Stimulated activated memory B cell treated with anti-CD40 and anti-IgM and Interleukin-4, amounts not matched to agents 10 μg/mL and 1 μg/mL and 100 μg/mL, for 72 hours (primary cell): ENCODE measurements around the gene TPCN2.

Source experiments
- ATAC-seq: fragments of 150-1000 bp; cut with Tn5 transposase; 2 replicates; pipeline ENCODE4 v1.10.0; 2021
- H3K27ac Mint-ChIP-seq: one replicate; pipeline ENCODE4 v1.8.0; 2022; ENCODE audit warnings: mild to moderate bottlenecking, mixed read lengths
- H3K27me3 Mint-ChIP-seq: one replicate; pipeline ENCODE4 v1.8.0; 2022; ENCODE audit warnings: mixed read lengths
- H3K36me3 Mint-ChIP-seq: one replicate; pipeline ENCODE4 v1.8.0; 2022; ENCODE audit warnings: mixed read lengths
- H3K4me1 Mint-ChIP-seq: one replicate; pipeline ENCODE4 v1.8.0; 2022; ENCODE audit warnings: mixed read lengths
- H3K4me3 Mint-ChIP-seq: one replicate; pipeline ENCODE4 v1.8.0; 2022; ENCODE audit warnings: mild to moderate bottlenecking, moderate library complexity, mixed read lengths
- H3K9me3 Mint-ChIP-seq: one replicate; pipeline ENCODE4 v1.8.0; 2022; ENCODE audit warnings: mixed read lengths

TPCN2 gene

GRCh38 chr11:69151836-69152235 is 103.1 kb downstream of the TPCN2 start:
- Mint-ChIP-seq H3K9me3 (peaks cover 2% of the 10 kb centered on the region), H3K4me3 (no peak overlapping the region), H3K27me3 (no peaks in the 10 kb centered on the region), H3K4me1 (peaks cover 35% of the 10 kb centered on the region), H3K27ac (no peak overlapping the region), H3K36me3 (peaks cover 19% of the 10 kb centered on the region)
- ATAC-seq: no peak

DNA sequence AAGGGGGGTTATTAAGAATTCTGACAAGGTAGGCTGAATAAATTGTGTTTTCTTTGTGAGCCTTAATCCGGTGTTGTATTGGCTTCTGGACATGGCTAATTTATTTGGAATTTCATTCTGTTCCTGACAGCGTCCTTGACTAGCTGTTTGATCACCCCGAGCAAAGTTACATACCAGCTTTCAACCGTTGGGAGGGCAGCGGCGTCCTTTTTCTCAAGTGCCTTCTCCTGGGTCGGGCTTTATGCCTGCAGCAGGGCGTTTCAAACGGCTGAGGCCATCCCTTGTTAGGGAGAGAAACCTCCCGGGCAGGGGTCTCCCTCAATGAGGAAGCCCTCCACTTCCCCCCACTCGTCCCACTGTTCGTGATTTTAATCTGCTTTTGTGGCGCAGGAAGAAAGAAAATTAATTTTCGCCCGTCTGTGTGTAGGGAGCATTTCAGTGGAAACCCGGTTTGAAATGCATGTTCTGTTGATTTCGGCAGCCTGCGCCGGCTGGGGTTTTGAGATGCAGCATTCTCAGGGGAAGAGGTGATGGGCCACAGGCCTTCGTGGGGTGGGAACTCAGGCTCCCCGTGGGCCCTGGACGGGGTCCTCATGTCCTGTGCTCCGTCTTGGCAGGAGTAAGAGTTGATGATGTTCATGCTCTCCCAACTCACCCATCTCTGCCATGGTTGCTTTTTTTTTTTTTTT is 104.1 kb downstream of the TPCN2 start:
- H3K9me3 Mint-ChIP-seq: peaks cover 2% of the 10 kb centered on the region
- peak overlapping the region; percentile 63 for H3K27ac Mint-ChIP-seq
- H3K36me3 Mint-ChIP-seq: peaks cover 17% of the 10 kb centered on the region
- no peak overlapping the region for H3K4me3 Mint-ChIP-seq
- H3K4me1 Mint-ChIP-seq: peaks cover 41% of the 10 kb centered on the region
- no peak for ATAC-seq
- no peaks in the 10 kb centered on the region for H3K27me3 Mint-ChIP-seq

DNA sequence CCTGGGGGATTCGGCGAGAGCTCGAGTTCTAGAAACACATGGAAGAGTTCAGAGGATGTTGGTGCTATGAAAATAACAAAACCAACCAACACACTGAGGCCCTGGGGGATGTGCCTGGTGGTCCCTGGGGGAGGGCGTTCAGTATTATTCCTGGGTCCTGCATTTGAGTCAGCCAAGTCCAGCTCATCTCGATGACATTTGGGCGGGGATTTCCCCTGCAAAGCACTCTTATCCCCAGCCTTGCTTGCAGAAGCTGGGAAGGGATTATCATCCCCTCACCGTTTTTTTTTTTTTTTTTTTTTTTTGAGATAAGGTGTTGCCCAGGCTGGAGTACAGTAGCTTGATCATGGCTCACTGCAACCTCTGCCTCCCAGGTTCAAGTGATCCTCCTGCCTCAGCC is 104.9 kb downstream of the TPCN2 start:
- Mint-ChIP-seq H3K27ac (peak overlapping the region; percentile 63), H3K27me3 (no peaks in the 10 kb centered on the region), H3K9me3 (peaks cover 2% of the 10 kb centered on the region), H3K4me3 (peak overlapping the region; percentile 22), H3K4me1 (peaks cover 41% of the 10 kb centered on the region), H3K36me3 (peaks cover 14% of the 10 kb centered on the region)
- ATAC-seq: peak; percentile 37

DNA sequence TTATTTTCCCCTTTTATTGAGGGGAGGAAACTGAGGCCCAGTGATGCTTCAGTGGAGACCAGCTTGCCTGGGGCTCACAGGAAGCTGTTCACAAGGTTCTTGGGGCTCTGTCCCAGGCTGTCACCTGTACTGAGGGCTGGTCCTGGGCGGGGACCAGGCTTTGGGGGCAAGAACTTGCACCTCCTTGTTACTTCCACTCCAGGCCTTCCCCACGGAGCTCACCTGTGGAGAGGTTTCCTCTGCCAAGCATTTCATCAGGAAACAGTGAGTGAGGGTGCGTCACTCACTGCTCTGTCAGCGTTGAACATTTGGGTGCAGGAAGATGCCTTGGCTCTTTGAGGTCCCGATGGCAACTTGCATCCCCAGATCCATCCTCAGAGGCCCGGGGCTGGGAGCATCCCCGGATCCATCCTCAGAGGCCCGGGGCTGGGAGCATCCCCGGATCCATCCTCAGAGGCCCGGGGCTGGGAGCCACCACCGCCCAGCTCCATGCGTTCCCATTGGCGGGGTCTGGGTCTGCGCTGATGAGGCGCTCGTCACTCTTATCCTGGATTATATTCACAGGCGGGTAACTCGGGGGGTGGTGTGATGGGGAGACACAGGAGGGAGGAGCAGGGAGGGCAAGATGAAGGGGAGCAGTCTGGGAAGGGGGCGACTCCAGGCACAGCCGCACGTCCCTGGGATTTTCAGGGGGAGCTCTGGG is 105.6 kb downstream of the TPCN2 start:
- Mint-ChIP-seq H3K36me3 (peaks cover 15% of the 10 kb centered on the region), H3K4me3 (no peak overlapping the region), H3K27me3 (no peaks in the 10 kb centered on the region), H3K27ac (peak overlapping the region; percentile 63), H3K4me1 (peaks cover 41% of the 10 kb centered on the region), H3K9me3 (peaks cover 2% of the 10 kb centered on the region)
- no peak for ATAC-seq

- Mint-ChIP-seq H3K27me3 (no peaks in the 10 kb centered on the region), H3K4me1 (peaks cover 41% of the 10 kb centered on the region), H3K27ac (peak overlapping the region; percentile 82), H3K36me3 (peaks cover 20% of the 10 kb centered on the region), H3K9me3 (peaks cover 2% of the 10 kb centered on the region), H3K4me3 (no peak overlapping the region)
- no peak for ATAC-seq
Observed at GRCh38 chr11:69154938-69155301, 106.2 kb downstream of the TPCN2 start.

DNA sequence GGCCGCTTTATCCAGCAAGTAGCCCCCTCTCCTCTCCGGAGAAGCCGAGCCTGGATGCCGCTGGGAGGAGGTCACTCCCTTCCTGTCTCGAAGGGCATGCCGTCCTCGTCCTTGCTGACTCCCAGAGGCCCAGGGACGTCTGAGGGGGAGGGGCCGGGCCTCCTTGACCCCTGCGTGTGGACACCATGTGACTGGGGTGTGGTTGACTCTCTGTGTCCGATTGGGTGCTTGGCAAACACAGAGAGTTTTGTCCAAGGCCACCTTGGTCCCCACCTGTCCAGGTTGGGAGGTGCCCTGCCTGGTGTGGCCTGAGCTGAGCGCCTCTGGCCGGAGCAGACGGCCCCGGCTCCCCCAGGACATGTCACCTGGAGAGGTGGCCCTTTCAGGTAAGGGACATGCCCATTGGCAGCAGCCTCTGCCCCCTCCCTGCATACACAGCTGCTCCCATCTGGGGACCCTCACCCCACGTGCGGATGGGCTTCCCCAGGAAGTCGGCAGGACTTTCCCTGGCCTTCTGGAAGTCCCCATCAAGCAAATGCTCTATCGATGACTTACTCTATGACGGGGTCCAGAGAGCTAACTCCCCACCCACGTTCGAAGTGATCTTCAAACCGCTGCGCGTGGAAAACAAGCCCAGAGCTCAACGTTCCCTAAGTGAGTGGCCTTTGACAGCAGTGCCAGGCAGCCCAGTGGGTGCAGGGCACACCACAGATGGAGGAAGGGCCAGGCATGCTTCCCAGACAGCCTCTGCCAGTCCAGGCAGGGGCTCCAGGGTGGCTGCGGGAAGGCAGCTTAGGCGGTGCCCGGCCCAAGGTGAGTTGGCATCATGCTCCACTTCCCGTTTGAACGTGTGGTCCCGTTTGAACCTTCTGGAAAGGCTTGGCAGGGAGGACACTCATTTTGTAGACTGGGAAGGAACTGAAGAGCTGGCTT is 106.8 kb downstream of the TPCN2 start, which contains the start of gene SMIM38:
Gene SMIM38, plus strand, starts transcription at position 634 of the 933 bp plus-strand sequence. CDS start 1,912 bp downstream, outside the sequence.
- peak within 1 kb of the TSS; percentile 82 for H3K27ac Mint-ChIP-seq
- peaks cover 41% of the 10 kb centered on the region for H3K4me1 Mint-ChIP-seq
- peaks cover 14% of the 10 kb centered on the region for H3K36me3 Mint-ChIP-seq
- peak; percentile 85 for ATAC-seq
- H3K27me3 Mint-ChIP-seq: no peaks in the 10 kb centered on the region
- H3K4me3 Mint-ChIP-seq: peak within 1 kb of the TSS; percentile 63
- no peaks in the 10 kb centered on the region for H3K9me3 Mint-ChIP-seq

GRCh38 chr11:69156235-69156639 is 107.5 kb downstream of the TPCN2 start:
- Mint-ChIP-seq H3K4me3 (peak overlapping the region; percentile 63), H3K27ac (peak overlapping the region; percentile 82), H3K4me1 (peaks cover 41% of the 10 kb centered on the region), H3K9me3 (no peaks in the 10 kb centered on the region), H3K27me3 (no peaks in the 10 kb centered on the region), H3K36me3 (peaks cover 14% of the 10 kb centered on the region)
- no peak for ATAC-seq

DNA sequence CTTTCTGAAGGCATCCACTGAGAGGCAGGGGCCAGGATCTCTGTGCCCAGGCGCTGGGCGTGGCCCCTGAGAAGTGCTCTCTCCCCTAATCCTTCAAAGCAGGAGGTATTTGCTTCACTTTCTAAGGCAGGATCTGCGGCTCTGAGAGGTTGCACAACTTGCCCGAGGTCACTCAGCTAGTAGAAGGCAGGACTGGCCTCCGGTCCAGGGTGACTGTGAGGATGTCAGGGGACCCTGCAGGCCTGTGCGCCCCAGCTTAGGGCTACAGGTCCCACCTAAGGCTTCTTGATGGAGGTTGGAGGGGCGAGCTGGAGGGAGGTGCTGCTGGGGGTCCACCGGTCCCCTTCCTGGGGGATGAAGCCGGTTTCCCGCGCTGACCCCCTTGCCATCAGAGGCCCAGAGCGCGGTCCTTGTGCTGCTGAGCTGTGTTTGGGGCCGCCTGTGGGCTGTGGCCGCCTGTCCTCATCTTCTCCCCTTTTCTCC is 108.0 kb downstream of the TPCN2 start:
- Mint-ChIP-seq H3K27ac (peak overlapping the region; percentile 82), H3K27me3 (no peaks in the 10 kb centered on the region), H3K9me3 (peaks cover 1% of the 10 kb centered on the region), H3K4me1 (peaks cover 41% of the 10 kb centered on the region), H3K36me3 (peaks cover 19% of the 10 kb centered on the region), H3K4me3 (peak overlapping the region; percentile 63)
- ATAC-seq: no peak

DNA sequence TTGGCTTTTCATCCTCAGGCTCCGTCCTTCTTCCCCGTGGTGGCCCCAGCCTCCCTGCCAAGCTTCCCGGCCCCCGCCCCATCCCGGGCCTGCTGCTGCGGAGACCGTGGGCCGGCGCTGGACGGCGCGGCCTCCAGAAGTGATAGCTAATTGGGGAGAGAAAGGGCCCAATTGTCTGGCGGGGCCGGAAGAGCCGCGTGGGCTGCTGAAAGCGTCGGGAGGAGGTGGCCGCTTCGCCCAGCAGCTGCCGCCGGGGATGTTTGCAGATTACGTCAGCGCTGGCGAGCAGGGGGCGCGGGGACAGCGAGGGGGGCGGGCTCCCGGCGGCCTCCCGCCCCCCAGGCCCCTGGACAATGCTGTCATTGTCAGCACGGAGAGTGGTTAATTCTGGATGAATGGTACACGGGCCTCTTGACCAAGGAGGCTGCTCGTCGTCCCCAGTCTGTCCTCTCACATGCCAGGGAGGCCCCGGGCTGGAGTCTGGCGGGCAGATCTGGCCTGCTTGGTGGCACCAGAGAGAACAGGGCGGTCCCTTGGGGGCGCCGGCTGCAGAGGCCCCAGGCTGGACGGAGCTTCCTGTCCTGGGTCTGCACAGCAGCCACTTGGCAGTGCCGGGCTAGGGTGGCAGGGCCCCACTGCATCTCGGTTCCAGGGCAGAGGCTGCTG is 108.6 kb downstream of the TPCN2 start:
- peak overlapping the region; percentile 63 for H3K4me3 Mint-ChIP-seq
- H3K27me3 Mint-ChIP-seq: no peaks in the 10 kb centered on the region
- H3K27ac Mint-ChIP-seq: peak overlapping the region; percentile 82

GRCh38 chr11:69157822-69158231 is 109.1 kb downstream of the TPCN2 start:
- ATAC-seq: no peak
- H3K4me3 Mint-ChIP-seq: no peak overlapping the region
- H3K27me3 Mint-ChIP-seq: no peaks in the 10 kb centered on the region
- H3K36me3 Mint-ChIP-seq: peaks cover 27% of the 10 kb centered on the region
- peaks cover 7% of the 10 kb centered on the region for H3K9me3 Mint-ChIP-seq
- peak overlapping the region; percentile 82 for H3K27ac Mint-ChIP-seq
- H3K4me1 Mint-ChIP-seq: peaks cover 41% of the 10 kb centered on the region

More for the DNA sequence above, 108.6 kb downstream of the TPCN2 start:
- H3K9me3 Mint-ChIP-seq: peaks cover 3% of the 10 kb centered on the region
- peak; percentile 26 for ATAC-seq
- H3K36me3 Mint-ChIP-seq: peaks cover 24% of the 10 kb centered on the region
- peaks cover 41% of the 10 kb centered on the region for H3K4me1 Mint-ChIP-seq

DNA sequence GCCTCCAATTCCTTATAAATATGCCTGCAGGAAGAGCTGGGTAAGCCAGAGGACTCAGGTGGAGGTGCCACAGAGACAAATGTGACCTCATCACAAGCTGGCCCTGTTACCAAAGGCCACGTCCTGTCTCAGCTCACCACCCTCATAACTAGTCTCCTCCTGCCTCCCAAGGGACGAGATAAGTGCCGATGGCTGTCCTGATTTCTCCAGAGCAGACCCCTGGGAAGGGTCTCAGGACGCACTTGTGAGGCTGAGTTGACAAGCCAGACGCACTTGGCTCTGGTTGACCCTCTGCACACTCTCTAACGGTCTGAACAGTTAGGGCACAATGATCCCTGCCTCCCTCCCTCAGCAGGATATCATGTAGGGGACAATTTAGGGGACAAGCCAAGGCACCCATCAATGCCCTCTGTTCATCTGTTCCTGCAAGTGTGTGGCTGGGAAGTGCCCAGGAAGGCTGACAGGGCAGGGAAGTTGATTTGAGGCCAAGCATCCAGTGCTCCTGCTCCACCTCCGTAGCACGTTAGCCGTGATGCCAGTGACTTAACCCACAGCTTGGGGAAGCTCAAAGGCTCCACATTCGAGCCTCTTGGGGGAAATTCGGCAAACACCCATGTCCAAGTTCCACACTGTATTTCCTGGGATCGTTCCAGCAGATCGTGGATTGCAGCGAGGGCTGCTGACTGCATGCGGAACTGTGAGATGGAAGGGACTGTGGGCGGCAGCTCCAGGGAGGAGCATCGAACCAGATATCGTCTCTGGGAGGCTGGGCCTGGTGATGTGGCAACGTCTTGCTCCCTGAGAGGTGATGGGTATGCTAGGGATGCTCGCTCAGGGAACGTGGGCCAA is 109.8 kb downstream of the TPCN2 start:
- Mint-ChIP-seq H3K36me3 (peaks cover 33% of the 10 kb centered on the region), H3K27ac (no peak overlapping the region), H3K4me3 (no peak overlapping the region), H3K9me3 (peaks cover 10% of the 10 kb centered on the region), H3K4me1 (peaks cover 34% of the 10 kb centered on the region), H3K27me3 (no peaks in the 10 kb centered on the region)
- no peak for ATAC-seq

DNA sequence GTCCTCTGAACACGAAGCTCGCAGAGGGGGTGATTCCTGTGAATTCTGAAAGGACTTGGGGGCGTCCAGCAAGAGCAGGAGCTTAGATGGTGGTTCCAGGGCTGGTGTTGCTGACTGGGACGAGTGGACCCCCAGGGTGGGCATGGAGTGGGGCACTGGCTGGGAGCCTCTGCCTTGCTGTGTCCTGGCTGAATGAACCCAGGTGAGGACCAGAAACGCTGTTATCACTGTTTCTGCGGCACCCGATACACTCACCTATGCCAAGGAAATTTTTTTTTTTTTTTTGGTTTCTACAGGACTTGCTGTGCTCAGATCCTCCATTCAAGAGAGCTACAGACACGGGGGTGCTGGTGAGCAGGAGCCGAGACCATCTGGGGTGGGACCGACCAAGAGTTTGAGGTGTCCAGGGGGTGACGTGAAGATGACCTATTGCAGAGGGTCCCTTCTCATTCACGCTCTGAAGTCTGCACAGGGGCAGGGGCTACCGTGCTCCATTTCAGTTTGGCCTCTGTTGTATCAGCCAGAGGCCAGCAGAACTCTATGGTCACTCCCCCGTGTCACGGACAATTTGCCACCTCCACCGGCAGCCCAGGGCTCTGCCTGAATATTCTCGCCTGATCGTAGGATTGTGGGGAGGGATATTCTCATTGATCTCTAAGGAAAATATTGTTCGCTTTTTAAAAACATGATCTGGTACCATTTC is 110.6 kb downstream of the TPCN2 start:
- no peak overlapping the region for H3K27ac Mint-ChIP-seq
- H3K9me3 Mint-ChIP-seq: peaks cover 15% of the 10 kb centered on the region
- no peaks in the 10 kb centered on the region for H3K27me3 Mint-ChIP-seq
- no peak for ATAC-seq
- H3K4me1 Mint-ChIP-seq: peaks cover 30% of the 10 kb centered on the region
- peaks cover 40% of the 10 kb centered on the region for H3K36me3 Mint-ChIP-seq
- H3K4me3 Mint-ChIP-seq: no peak overlapping the region

DNA sequence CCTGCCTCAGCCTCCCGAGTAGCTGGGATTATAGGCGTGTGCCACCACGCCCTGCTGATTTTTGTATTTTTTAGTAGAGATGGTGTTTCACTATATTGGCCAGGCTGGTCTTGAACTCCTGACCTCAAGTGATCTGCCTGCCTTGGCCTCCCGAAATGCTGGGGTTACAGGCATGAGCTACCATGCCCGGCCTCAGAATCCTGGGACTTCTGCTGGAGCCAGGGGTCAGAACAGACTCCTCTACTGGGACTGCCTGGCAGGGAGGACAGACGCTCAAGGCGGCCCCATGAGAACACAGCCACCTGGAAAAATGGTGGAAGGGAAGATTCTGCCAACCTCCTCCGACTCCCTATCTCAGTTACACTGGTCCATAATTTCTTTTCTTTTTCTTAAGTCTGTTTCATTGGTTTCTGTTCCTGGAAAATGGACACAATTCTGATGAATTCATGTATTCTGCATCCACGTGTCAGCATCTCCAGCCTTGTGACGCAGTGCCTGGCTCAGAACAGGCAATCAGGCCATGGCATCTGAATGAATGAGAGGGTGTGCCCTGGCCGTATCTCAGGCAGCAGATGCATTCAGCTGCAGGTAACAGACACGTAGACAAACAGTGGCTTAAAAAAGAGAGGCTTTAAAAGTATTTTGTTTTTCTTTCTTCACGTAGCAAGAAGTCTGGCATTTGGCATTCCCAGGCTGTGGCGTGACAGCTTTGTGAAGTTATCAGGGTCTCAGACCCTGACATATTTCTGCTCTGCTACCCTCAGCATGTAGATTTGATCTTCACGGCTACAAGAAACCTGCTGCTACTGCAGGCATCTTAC is 111.8 kb downstream of the TPCN2 start:
- Mint-ChIP-seq H3K4me1 (peaks cover 24% of the 10 kb centered on the region), H3K36me3 (peaks cover 40% of the 10 kb centered on the region), H3K27me3 (no peaks in the 10 kb centered on the region), H3K4me3 (no peak overlapping the region), H3K9me3 (peaks cover 15% of the 10 kb centered on the region), H3K27ac (no peak overlapping the region)
- ATAC-seq: no peak
